IMR-90 (cell line): ENCODE results near the gene THOC2. TPM values are rescaled to one million over a fixed set of nuclear protein-coding genes. Genes with fewer than 3 reads are reported as not detected.

ENCODE experiments used
- ATAC-seq: fragments of 200-7000 bp; cut with Tn5 transposase; 2 replicates; pipeline ENCODE4 v1.9.1; 2020; ENCODE audit warnings: low read depth, mild to moderate bottlenecking, moderate library complexity
- BruUV-seq: library from RNA; stranded (reverse); fragments of 400-500 nt; replicated peaks from 2 replicates; lab custom pipeline; 2021; lab: Mats Ljungman, UMichigan
- CTCF ChIA-PET: fragments of 300-600 bp; formaldehyde crosslinking; extraction: SDS; loops from one replicate; lab custom pipeline; 2021; ENCODE audit warnings: antibody characterized with exemption; lab: Yijun Ruan, JAX
- POLR2A ChIA-PET: fragments of 300-600 bp; sonication (Branson Sonifier 250); formaldehyde crosslinking; loops from one replicate; lab custom pipeline; 2022; ENCODE audit warnings: antibody characterized with exemption; ENCODE audit not compliant: unreplicated experiment; lab: Charles Lee
- DNase-seq: peaks from one replicate; pipeline ENCODE4 v3.0.0; 2013
- H2AFZ ChIP-seq: replicated peaks from 2 replicates; pipeline ENCODE3; 2013; ENCODE audit warnings: low read length, mild to moderate bottlenecking; ENCODE audit not compliant: poor library complexity
- H2AK5ac ChIP-seq: 2 replicates; pipeline ENCODE4 v1.6.1; 2013; ENCODE audit warnings: low read depth, low read length, inconsistent platforms
- H2AK9ac ChIP-seq: replicated peaks from 2 replicates; pipeline ENCODE3; 2013; ENCODE audit warnings: mild to moderate bottlenecking, low read depth, low read length, moderate library complexity; ENCODE audit not compliant: poor library complexity
- H2BK120ac ChIP-seq: 2 replicates; pipeline ENCODE4 v1.6.1; 2013; ENCODE audit warnings: low read depth, low read length, inconsistent platforms
- H2BK15ac ChIP-seq: 3 replicates; pipeline ENCODE4 v1.6.1; 2013; ENCODE audit warnings: low read depth, low read length, inconsistent platforms
- H2BK20ac ChIP-seq: 2 replicates; pipeline ENCODE4 v1.6.1; 2013; ENCODE audit warnings: low read depth, mild to moderate bottlenecking, inconsistent platforms, low read length, moderate library complexity
- H2BK5ac ChIP-seq: 2 replicates; pipeline ENCODE4 v1.6.1; 2013; ENCODE audit warnings: mild to moderate bottlenecking, low read depth, low read length, inconsistent platforms; ENCODE audit not compliant: poor library complexity, severe bottlenecking
- H3K14ac ChIP-seq: replicated peaks from 2 replicates; pipeline ENCODE4 v1.6.1; 2013; ENCODE audit warnings: low read depth, low read length, inconsistent platforms
- H3K18ac ChIP-seq: 2 replicates; pipeline ENCODE4 v1.6.1; 2013; ENCODE audit warnings: low read depth, low read length, control low read depth
- H3K23ac ChIP-seq: 2 replicates; pipeline ENCODE4 v1.6.1; 2013; ENCODE audit warnings: low read depth, low read length, inconsistent platforms
- H3K27ac ChIP-seq: 2 replicates; pipeline ENCODE4 v1.5.1; 2013; ENCODE audit warnings: mild to moderate bottlenecking, control low read depth, low read length; ENCODE audit not compliant: insufficient read depth
- H3K27me3 ChIP-seq: 2 replicates; pipeline ENCODE4 v1.6.1; 2013; ENCODE audit warnings: low read length; ENCODE audit not compliant: control insufficient read depth, insufficient read depth
- H3K36me3 ChIP-seq: 2 replicates; pipeline ENCODE4 v1.6.1; 2013; ENCODE audit warnings: low read length, mixed read lengths; ENCODE audit not compliant: control insufficient read depth, insufficient read depth
- H3K4ac ChIP-seq: 2 replicates; pipeline ENCODE4 v1.6.1; 2013; ENCODE audit warnings: low read depth, low read length, inconsistent platforms
- H3K4me1 ChIP-seq: 2 replicates; pipeline ENCODE4 v1.6.1; 2013; ENCODE audit warnings: low read length, mixed read lengths; ENCODE audit not compliant: control insufficient read depth, insufficient read depth
- H3K4me2 ChIP-seq: 2 replicates; pipeline ENCODE4 v1.6.1; 2013; ENCODE audit warnings: low read depth, mild to moderate bottlenecking, control low read depth, low read length, moderate library complexity
- H3K4me3 ChIP-seq: 2 replicates; pipeline ENCODE4 v1.5.1; 2013; ENCODE audit warnings: low read depth, mild to moderate bottlenecking, control low read depth, low read length, moderate library complexity; ENCODE audit not compliant: insufficient read depth
- H3K56ac ChIP-seq: 2 replicates; pipeline ENCODE4 v1.6.1; 2013; ENCODE audit warnings: low read length, inconsistent platforms; ENCODE audit not compliant: insufficient read depth; ENCODE audit errors: extremely low read depth
- H3K79me1 ChIP-seq, 2 experiments: 2 replicates each; pipeline ENCODE4 v1.6.1; 2013; ENCODE audit warnings: low read length in 2 of 2, inconsistent platforms in 1 of 2, low read depth in 1 of 2
- H3K9ac ChIP-seq: 2 replicates; pipeline ENCODE4 v1.6.1; 2013; ENCODE audit warnings: low read depth, low read length, control low read depth
- H3K9me1 ChIP-seq: 2 replicates; pipeline ENCODE4 v1.6.1; 2013; ENCODE audit warnings: low read length, inconsistent platforms; ENCODE audit not compliant: insufficient read depth
- H3K9me3 ChIP-seq: 2 replicates; pipeline ENCODE4 v1.6.1; 2013; ENCODE audit warnings: low read length; ENCODE audit not compliant: control insufficient read depth, insufficient read depth
- H4K20me1 ChIP-seq: 2 replicates; pipeline ENCODE4 v1.6.1; 2013; ENCODE audit warnings: low read length, inconsistent platforms; ENCODE audit not compliant: insufficient read depth
- H4K5ac ChIP-seq: 2 replicates; pipeline ENCODE4 v1.6.1; 2013; ENCODE audit warnings: mild to moderate bottlenecking, low read depth, low read length, control low read depth
- H4K8ac ChIP-seq, 2 experiments: 2 replicates each; pipeline ENCODE4 v1.6.1; 2013; ENCODE audit warnings: low read depth in 2 of 2, low read length in 2 of 2, control low read depth in 1 of 2, inconsistent platforms in 1 of 2
- H4K91ac ChIP-seq: 2 replicates; pipeline ENCODE4 v1.6.1; 2013; ENCODE audit warnings: low read depth, low read length, inconsistent platforms; ENCODE audit not compliant: insufficient read depth
- BHLHE40 ChIP-seq: fragments of 150-350 bp; IDR thresholded peaks from 2 replicates; pipeline ENCODE4 v1.6.1; 2016; ENCODE audit warnings: mild to moderate bottlenecking, low read depth, low read length
- CEBPB ChIP-seq: IDR thresholded peaks from 2 replicates; pipeline ENCODE4 v1.6.1; 2012; ENCODE audit warnings: low read depth, low read length, improper control_type of control experiment
- CHD1 ChIP-seq: IDR thresholded peaks from 2 replicates; pipeline ENCODE4 v1.6.1; 2012; ENCODE audit warnings: low read depth, low read length, improper control_type of control experiment
- RCOR1 ChIP-seq: IDR thresholded peaks from 2 replicates; pipeline ENCODE4 v1.6.1; 2012; ENCODE audit warnings: mild to moderate bottlenecking, low read length, improper control_type of control experiment; ENCODE audit not compliant: insufficient replicate concordance
- SMC3 ChIP-seq: fragments of 150-350 bp; IDR thresholded peaks from 2 replicates; pipeline ENCODE4 v1.6.1; 2016; ENCODE audit warnings: low read depth, mild to moderate bottlenecking, antibody characterized with exemption, low read length, moderate library complexity
- WGBS, 2 experiments: methylation state at CpG; one replicate each; pipeline versions ENCODE4 v1.1.5 to v1.1.7; 2013; ENCODE audit warnings: missing lambda C conversion rate in 2 of 2; ENCODE audit not compliant: insufficient read length in 1 of 2; ENCODE audit errors: extremely low coverage in 2 of 2; 5-methylcytosine and 5-hydroxymethylcytosine counted together
- dilution Hi-C: fragments of 300-500 bp; cut with HindIII; formaldehyde crosslinking; loops from one replicate; pipeline ENCODE4 v1.14.3; 2018; ENCODE audit warnings: low sequenced_read_pairs; ENCODE audit not compliant: unreplicated experiment
- in situ Hi-C: fragments of 300-500 bp; cut with MboI; formaldehyde crosslinking; loops from 3 replicates; pipeline ENCODE4 v1.14.3; 2019; ENCODE audit warnings: low sequenced_read_pairs, inconsistent platforms, mixed read lengths
- intact Hi-C: fragments of 100-400 bp; cut with micrococcal nuclease; formaldehyde crosslinking; loops from 2 replicates; pipeline ENCODE4 v1.10.0; 2022
- polyA plus RNA-seq, 3 experiments: library from polyadenylated mRNA; depleted of rRNA; stranded (reverse); fragments of >200 nt; gene quantifications; 2 replicates each; pipeline ENCODE4 v1.2.3, GENCODE V29; 2012; ENCODE audit warnings: low replicate concordance in 1 of 3
- total RNA-seq: library from RNA; depleted of rRNA; stranded (reverse); fragments of >200 nt; gene quantifications from 2 replicates; pipeline ENCODE4 v1.2.3, GENCODE V29; 2012
- TF ChIP-seq, protein P1 (sequence below): fragments of 150-350 bp; IDR thresholded peaks from 2 replicates; pipeline ENCODE4 v1.6.1; 2016; ENCODE audit warnings: low read depth, mild to moderate bottlenecking, low read length, moderate library complexity, borderline replicate concordance
- TF ChIP-seq, protein P2 (sequence below): fragments of 150-350 bp; IDR thresholded peaks from 2 replicates; pipeline ENCODE4 v1.6.1; 2017; ENCODE audit warnings: mild to moderate bottlenecking, antibody characterized with exemption, low read length, low read depth

The THOC2 gene
- total and polyA plus RNA-seq, 2 of the 4 experiments (the other 2 are of a cell fraction), result 42.9 to 58.8 TPM

GRCh38 chrX:123665197-123665596 is 67.7 kb downstream of the THOC2 start:
- Histone ChIP-seq H3K56ac (no peak overlapping the region), H4K5ac (no peak overlapping the region), H2BK15ac (no peak overlapping the region), H3K4me1 (no peaks in the 10 kb centered on the region), H2BK120ac (no peak overlapping the region), H4K20me1 (no peaks in the 10 kb centered on the region; the same call in 1 of the 2 replicates), H3K9me3 (no peaks in the 10 kb centered on the region), H2BK20ac (no peak overlapping the region), H3K4me2 (no peak overlapping the region), H3K23ac (no peak overlapping the region), H3K4ac (no peak overlapping the region), H2BK5ac (no peak overlapping the region), H3K27me3 (no peaks in the 10 kb centered on the region), H3K18ac (no peak overlapping the region), H3K4me3 (no peak overlapping the region), H3K27ac (no peak overlapping the region), H4K8ac (no peak overlapping the region), H2AK9ac (no peak overlapping the region), H2AK5ac (no peak overlapping the region), H4K91ac (no peak overlapping the region), H3K14ac (no peak overlapping the region), H2AFZ (no peak overlapping the region), H3K79me1 (peaks cover 0 to 2% of the 10 kb centered on the region in 2 experiments; a peak in 2 of 4 replicates), H3K36me3 (peaks cover 4% of the 10 kb centered on the region; the same call in 1 of the 2 replicates), H3K9ac (no peak overlapping the region), H3K9me1 (no peaks in the 10 kb centered on the region; the same call in 1 of the 2 replicates)
- ATAC-seq, result no peak; the same call in 1 of the 2 replicates
- intact Hi-C loops, result no loop called here
- no TSS peak for BruUV-seq
- dilution Hi-C loops, result no loop called here
- in situ Hi-C loops, result no loop called here
- no peak for DNase-seq
- ChIA-PET POLR2A (no interaction called here), CTCF (no interaction called here)
- WGBS, 2 experiments, result no CpG with 5 or more reads among the region's 3 CpGs
- no peak for TF ChIP-seq SMC3
- no peak for TF ChIP-seq BHLHE40
- peak; percentile 21; the same call in 1 of the 2 replicates for TF ChIP-seq CEBPB
- no peak for TF ChIP-seq RCOR1
- TF ChIP-seq, protein P1, sequence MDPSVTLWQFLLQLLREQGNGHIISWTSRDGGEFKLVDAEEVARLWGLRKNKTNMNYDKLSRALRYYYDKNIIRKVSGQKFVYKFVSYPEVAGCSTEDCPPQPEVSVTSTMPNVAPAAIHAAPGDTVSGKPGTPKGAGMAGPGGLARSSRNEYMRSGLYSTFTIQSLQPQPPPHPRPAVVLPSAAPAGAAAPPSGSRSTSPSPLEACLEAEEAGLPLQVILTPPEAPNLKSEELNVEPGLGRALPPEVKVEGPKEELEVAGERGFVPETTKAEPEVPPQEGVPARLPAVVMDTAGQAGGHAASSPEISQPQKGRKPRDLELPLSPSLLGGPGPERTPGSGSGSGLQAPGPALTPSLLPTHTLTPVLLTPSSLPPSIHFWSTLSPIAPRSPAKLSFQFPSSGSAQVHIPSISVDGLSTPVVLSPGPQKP, result no peak
- no peak for TF ChIP-seq CHD1
- TF ChIP-seq, protein P2, sequence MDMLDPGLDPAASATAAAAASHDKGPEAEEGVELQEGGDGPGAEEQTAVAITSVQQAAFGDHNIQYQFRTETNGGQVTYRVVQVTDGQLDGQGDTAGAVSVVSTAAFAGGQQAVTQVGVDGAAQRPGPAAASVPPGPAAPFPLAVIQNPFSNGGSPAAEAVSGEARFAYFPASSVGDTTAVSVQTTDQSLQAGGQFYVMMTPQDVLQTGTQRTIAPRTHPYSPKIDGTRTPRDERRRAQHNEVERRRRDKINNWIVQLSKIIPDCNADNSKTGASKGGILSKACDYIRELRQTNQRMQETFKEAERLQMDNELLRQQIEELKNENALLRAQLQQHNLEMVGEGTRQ, result no peak
